NCI-H2196 treated with DMSO at 0.1 percent for 48 hours (cell line): ENCODE data around the gene PLCG1.
"Not testable (repeated sequence)": the region's sequence is repeated elsewhere in the genome, so short reads cannot be mapped to it uniquely, and the experiment has no call there.

ENCODE experiments used
- DNase-seq: peaks from one replicate; lab custom pipeline; 2025; ENCODE audit not compliant: unreplicated experiment; lab: John Stamatoyannopoulos, UW

The PLCG1 gene

DNA sequence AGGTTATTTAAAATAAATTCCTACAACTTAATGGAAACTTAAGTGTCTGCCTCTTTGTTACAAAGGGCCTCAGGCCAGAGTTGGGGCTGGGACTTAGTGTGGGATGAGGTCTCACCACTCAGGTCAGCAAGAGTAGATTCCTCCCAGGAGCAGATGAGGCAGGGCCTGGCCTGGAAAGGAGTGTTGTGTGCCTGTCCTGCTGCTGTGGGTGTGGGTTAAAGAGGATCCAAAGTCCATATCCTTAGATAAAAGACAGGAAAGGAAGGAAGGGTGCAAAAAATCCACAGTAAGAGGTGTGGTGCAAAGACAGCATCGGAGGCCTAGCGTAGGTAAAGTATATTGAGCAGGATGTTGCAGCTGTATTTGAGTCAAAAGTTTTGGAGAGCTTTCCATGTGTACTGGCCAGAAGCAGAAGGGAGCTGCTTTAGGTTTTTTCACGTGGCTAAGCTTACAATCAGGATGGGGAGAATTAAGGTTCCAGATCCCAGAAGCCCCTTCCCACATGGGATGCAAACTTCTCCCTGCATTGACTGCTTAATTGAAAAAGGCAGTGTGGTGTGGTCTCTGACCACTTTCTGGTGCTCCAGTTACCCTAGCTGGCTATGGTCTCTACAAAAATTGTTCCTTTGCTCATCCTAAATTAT is 12.8 kb upstream of the PLCG1 start:
- DNase-seq, result no peak

DNA sequence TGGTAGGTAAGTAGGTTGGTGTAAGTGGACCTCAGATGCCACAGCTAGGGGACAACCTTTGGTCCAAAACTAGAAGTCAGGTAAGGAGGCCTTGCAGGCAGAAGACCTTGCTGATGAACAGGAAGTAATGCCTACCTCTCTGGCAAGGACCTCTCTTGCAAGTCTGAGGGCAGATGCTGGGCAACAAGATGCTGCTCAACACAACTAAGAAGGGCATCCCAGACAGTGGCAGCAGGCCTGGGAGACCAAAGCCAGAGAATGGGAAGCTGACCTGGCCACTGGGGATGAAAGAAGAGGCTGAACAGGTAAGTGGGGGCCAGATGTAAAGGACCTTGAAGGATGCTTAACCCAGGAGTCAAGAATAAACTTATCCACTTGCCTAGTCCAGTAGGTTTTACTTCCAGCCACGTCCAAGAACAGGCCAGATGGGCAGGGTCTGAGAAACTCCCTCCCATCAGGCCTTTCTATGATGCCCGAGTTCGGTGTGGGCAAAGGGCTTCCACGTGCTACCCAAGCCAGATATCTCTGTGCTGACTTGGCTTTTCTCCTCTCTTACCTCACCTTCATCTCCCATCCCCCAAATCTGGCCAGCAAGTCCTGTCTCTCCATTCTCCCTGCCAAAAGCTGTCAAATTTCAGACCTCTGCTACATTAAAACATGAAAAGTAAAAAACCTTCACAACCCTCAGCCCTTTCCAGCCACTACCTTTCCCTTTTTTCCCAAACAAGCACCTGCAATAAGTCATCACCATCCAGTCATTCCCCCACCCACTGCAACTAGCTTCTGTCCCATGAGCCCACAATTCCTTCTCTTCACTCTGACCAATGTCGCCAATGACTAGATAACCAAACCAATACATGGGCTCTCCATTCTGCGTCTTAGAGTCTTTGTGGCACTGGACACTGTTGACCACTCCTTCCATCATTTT is 11.5 kb upstream of the PLCG1 start:
- no peak for DNase-seq

DNA sequence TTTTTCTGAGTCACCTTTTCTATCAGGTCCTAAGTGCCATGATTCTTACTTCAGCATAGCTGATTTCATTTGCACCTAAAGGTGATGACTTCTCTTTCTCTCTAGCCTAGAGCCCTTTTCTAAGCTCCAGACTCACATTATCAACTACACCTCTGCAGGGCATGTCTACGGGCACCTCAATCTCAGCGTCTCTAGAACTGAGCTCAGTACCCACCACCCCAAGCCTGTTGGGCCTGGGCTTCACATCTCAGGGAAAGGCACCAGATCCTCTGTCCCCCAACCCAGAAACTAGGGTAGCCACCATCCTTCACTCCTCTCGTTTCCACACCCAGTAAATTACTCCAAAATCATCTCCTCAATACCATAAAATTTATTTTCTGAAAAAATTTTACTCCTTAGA is 10.6 kb upstream of the PLCG1 start:
- no peak for DNase-seq

DNA sequence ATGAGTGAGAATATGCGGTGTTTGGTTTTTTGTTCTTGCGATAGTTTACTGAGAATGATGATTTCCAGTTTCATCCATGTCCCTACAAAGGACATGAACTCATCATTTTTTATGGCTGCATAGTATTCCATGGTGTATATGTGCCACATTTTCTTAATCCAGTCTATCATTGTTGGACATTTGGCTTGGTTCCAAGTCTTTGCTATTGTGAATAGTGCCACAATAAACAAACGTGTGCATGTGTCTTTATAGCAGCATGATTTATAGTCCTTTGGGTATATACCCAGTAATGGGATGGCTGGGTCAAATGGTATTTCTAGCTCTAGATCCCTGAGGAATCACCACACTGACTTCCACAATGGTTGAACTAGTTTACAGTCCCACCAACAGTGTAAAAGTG is 9.0 kb upstream of the PLCG1 start:
- not testable (repeated sequence) for DNase-seq

DNA sequence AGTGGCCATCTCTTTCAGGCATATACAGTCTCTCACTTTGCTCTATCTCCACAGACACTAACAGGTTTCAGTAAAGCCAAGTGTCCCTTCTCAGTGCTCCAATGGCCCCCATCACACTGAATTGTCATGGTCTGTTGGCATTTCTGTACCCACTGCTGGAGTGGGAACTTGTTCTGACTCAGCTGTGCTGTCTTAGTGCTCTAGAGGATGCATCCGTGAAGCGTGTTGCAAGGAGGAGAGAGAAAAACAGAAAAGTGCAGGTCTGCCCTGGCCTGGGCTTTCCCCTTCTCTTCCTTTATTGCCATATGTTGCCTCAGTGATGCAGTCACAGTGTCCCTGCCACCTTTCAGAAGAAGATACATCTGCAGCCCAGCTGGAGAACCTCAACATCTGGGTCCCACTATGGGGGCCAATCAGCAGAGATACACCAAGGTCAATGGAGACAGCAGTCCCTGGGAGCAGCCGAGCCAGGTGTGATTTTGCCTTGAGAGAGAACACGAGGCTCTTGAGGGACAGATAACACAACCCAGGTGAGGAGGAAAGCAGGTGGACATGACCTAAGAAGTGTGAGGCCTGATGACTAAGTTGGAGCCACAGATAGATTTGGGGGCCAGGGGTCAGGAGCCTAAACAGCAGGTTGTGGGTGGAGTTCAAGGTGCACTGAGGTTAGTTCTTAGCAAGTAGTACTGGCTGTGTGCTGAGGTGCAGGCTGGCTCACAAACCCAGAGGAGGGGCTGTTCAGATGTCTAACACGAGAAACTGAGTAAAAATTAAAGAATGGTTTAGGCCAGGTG is 5.6 kb upstream of the PLCG1 start:
- no peak for DNase-seq

DNA sequence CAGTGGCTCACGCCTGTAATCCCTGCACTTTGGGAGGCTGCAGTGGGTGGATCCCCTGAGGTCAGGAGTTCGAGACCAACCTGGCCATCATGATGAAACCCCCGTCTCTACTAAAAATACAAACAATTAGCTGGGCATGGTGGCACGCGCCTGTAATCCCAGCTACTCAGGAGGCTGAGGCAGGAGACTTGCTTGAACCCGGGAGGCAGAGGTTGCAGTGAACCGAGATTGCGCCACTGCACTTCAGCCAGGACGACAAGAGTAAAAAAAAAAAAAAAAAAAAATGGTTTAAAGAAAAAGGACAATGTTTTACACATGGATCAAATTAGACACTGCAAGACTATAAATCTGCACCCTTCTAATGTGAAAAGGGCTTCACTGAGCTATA is 5.0 kb upstream of the PLCG1 start:
- DNase-seq, result not testable (repeated sequence)

DNA sequence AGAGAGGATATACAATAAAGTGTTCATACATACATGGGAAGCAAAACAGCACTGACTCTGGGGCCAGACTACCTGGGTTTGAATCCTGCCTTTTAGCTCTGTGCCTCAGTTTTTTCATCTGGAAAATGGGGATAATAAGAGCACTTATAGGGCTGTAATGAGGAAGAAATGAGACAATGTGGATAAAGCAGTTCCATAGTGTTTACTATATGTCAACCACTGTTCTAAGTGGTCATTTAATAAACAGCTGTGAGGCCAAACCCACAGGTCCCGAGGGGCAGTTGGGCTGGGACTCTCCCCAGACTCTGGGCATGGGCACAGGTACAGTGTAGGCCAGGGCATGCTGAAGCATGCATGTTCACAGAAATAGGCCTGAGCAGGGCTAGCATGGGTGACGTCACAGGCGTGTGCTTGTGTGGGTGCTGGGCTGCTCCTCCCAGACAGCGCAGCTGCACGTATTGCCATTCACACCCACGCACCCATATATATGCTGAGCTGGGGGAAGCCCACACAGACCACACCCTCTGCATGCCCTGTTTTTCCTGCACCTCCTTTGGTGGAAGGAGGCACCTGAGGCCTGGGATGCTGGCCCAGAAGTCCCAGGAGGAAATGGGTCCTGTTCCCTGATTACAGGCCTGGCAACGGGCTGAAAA is 3.5 kb upstream of the PLCG1 start:
- DNase-seq, result no peak

DNA sequence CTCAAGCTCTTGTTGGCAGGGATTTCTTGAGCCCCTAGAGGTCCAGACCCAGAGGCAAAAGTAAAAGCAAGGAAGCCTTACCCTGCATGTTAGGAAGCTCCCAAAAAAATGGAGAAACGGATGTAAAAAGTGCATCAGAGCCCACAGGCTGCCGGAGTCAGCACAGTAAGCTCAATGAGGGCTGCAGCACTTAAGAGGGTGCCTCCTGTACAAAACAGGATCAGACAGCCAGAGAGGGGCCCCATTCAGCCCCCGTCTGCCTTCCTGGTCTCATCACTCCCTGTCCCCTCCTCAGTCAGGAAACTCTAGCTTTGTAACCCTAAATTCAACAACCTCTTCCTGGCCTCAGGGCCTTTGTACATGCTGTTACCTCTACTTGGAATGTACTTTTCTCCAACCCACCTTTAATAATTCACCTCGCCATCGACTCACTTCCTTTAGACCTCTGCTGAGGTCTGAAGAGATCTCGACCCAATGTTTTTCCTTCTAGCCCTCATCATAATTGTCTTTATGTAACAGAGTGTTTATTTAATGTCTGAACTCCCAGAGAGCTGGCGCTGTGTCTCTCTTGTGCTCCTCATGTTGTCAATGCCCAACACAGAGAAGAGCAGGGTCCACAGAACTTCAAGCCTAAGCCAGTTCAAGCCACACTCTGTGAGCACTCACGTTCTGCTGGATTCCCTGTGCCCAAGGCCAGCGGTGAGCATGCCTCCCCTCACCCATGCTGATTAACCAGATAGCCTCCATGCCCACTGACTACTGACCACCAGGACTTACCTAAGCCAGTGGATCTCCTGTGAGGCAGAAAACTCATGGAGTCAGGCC is 2.8 kb upstream of the PLCG1 start:
- no peak for DNase-seq

DNA sequence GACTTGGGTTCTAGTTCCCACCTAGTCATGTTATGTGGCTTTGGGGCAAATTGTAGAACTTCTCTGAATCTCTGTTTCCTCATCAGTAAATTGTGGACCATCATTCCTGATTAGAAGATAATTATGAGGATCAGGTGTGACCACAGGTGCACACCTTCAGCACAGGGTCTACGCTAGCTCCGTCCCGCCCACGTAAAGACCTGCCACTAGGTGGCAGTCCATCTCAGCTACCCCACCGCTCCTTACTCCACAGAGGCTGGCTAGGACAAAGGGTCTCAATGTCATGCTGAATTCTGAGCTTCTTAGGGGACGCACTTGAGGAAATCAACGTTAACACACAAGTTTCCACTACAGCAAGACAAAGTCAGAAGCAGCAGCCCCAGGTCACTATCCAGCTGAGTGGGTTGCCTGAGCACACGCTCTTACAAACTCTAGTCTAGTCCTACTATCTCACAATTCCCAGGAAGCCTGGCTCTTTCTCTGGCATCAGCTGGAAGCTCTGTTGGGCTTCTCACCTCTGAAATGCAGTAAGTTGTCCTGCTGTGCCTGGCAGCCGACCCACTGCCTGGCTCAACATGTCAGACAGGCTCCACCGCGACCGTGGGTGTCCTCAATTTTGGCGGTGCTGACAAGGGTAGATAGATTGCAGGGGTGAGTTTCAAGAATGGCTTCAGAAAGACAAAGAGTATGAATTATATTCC is 2.0 kb upstream of the PLCG1 start:
- no peak for DNase-seq

DNA sequence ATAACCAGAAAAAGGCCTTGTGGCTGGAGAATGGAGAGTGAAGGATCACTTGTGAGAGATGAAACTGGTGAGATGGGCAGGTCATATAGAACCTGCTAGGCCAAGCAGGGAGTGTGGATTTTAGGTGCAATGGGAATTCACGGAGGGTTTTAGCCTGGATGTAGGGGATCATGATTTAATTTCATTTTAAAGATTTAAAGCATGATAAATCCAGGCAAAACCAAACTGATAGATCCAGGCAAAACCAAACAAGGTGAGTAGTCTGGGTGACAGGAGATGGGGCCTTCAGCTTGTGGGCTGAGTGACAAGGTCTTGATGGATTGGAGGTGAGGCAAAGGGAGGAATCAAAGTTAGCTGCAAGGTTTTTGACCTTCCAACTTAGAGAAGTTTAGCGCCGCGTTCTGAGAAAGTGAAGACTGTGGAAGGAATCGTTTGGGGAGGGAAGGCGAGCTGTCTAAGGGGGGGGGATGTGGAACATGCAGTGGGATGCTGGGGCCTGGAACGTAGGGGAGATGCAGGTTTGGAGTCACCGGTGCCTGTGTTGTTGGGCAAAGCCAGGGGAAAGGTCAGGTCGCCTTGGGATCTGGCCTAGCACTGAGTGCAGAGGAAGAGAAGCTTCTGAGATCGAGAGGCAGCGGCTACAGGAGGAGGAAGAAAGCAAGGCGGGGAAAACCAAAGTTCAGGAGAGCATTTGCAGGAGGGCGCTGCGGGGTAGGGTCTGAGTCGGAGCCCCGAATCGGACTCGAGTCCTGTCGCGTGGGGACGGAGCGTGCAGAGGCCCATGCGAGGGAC is 1.3 kb upstream of the PLCG1 start:
- DNase-seq, result no peak

DNA sequence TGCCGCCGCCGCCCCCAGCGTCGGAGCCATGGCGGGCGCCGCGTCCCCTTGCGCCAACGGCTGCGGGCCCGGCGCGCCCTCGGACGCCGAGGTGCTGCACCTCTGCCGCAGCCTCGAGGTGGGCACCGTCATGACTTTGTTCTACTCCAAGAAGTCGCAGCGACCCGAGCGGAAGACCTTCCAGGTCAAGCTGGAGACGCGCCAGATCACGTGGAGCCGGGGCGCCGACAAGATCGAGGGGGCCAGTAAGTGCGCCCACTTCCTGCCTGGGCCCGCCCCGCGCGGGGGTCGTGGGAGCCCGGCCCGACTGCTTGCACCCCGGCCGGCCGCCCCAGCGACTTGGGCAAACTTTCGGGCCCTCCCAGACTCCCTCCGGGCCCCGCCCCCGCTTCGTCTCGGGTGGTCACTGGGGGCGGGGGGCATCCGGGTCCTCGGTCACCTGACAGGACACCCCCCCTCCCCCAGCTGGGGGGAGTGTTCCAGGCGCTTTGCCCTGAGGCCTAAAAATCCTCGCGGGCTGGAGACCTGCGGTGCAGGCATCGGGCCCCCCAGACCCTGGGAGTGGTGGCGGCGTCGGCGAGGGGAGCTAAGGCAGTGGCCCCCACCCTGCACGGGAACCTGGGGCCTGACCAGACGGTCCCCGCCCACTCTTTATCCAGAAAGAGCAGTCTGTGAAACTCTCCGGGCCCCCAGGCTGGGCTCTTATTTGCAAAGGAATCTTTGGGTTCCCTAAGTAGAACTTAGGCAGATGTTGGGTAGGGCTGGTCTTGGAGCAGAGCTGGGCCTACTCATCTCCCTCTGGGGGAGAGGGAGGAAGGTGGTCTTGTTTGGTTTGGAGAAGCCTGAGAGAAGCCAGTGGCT is 501 bp downstream of the PLCG1 start:
- DNase-seq, result no peak

DNA sequence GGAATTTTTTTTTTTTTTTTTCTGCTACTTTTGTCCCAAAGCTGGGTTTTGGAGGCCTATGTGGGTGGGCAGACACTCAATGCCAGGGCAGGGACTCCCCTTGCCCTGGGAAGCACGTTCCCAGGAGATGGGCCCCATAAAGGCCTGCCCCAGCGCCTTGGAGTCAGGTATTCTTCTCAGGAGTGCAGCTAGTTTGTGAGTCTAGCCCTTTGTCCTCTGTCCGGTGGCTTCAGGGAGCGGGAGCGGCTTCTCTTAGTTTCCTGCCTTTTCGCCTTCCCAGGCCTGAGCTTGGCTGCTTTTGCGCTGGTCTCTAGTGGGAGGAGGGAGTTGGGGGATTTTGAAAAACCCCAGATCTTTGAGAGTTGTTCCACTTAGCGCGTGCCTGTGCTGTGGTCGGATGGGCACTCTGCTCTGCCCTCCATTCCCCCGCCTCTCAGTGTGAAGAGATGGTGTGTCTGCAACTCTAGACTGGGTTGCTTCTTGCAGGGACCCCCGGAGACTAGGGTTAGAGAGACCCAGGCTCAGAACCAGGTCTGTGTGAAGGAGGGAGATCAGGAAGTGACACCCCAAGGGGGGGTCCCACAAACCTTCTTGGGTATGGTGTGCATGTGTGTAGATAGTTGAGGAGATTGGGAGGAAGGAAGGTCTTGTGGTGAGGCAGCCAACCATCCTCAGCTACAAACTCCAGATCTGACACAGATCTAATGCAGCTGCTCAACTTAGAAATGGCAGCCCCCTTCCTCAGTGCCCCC is 1.3 kb downstream of the PLCG1 start:
- DNase-seq, result no peak

DNA sequence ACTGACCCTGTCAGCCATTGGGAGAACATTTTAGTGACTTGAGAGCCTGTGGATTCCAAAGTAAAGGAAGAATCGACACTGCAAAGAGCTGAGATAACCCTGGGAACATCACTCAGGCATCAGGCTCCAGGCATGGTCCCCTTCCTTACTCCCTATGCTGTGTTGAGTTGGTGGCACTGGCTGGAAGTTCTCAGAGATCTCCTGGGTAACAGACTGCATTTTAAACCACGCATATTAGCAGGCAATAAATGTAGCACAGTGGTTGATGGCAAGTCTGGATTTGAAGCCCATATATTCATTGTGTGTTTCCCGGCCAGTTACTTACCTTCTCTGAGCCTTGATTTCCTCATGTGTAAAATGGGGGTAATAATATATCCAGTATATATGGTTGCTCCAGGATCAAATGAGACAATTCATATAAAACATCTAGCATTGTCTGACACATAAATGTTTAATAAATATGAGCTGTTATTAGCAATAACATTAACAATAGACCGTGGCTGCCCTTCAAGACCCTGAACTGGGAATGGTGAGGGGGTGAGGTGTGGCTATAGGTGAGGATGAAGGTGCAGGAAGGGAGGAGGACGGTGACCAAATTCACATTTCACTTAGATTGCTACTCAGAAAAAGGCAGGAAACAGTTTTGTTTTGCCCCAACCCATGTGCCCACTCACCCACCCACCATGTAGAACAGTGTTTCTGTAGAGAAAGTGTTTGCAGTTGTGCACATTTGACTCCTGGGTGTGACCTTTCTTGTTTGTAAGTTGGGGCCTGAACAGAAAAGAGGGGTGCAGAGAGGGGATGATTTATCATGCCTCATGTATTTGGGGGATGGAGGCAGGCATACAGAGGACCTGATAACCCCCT is 2.1 kb downstream of the PLCG1 start:
- DNase-seq, result no peak

DNA sequence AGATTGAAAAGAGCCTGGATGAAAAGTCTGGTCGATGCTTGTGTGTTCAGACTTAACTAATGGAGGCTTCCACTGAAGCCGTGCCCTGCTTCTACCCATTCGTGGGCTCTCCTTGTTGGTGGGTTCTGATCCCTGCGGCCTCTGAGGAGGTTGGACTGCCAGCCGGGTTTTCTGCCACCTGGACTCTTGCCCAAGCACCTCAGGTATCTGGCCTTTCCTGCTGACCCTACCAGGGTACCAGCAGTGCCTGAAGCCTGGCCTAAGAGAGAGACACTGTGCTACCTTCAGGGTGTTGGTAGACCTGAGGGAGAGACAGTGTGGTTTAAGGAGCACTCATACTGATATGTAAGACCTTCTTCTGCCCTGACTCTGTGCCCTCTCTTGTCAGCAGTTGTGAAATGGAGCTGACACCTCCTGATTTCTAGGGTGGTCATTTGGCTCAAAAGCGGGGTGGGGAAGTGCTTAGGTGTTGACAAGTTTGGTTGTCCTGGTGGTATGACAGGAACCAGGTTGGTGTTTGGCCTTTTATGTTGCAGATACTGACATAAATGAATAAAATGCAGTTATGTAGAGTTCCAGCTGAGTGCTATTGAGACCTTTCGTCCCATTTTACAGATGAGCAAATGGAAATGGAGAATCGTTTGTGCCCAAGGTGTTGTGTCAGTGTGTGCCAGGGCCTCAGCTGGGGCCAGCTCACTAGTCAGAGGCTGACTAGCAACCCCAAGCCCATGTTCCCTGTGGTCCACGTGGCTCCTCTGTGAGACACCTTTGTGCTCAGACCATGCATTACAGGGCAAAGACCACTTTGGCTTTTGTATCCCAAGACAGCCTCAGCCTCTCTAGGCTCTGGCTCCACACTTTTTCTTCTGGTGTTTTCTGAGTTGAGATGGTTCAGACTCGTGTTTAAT is 3.1 kb downstream of the PLCG1 start:
- DNase-seq, result no peak

DNA sequence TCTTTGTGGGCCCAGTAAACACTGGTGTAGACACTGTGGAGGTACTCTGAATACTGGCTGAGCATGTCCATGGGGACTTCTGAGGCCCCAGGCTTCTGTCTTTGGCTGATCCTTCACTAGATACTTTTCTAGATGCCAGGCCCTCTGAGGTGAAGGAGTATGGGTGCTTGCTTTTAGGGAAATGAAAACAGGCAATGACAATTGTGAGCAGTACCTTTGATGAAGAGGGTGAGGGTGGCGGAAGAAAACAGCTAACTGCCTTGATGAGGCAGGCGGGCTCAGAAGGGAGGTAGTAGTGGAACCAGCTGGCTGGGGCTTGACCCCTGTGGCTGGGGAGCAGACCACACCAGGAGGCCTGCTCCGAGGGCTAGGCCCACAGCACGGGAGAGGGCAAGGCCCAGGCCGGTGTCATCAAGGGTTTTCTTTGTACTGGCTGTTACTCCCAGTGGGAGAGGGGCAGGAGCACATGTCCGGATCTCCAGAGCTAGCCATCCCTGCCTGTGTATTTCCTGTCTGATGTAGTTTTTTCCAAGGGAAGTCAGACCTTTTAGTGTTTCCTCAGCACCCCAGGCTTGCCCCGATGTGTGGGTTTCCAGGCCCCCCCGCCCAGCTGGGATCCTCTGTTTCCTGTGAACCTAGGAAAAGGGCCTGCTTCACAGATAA is 3.9 kb downstream of the PLCG1 start:
- DNase-seq, result no peak
